K562 treated with DMSO at 1 percent for 4 hours (cell line): ENCODE measurements around the gene DBI. TPM values are rescaled to one million over a fixed set of nuclear protein-coding genes. Genes with fewer than 3 reads are reported as not detected.

Experiments used
- total RNA-seq: library from RNA; unstranded; fragments of 300-600 nt; gene quantifications from 2 replicates; pipeline ENCODE4 v1.2.3, GENCODE V29; 2022; ENCODE audit not compliant: insufficient read depth

Gene DBI
- 50.1 and 92.5 TPM in 2 replicates for total RNA-seq

DNA sequence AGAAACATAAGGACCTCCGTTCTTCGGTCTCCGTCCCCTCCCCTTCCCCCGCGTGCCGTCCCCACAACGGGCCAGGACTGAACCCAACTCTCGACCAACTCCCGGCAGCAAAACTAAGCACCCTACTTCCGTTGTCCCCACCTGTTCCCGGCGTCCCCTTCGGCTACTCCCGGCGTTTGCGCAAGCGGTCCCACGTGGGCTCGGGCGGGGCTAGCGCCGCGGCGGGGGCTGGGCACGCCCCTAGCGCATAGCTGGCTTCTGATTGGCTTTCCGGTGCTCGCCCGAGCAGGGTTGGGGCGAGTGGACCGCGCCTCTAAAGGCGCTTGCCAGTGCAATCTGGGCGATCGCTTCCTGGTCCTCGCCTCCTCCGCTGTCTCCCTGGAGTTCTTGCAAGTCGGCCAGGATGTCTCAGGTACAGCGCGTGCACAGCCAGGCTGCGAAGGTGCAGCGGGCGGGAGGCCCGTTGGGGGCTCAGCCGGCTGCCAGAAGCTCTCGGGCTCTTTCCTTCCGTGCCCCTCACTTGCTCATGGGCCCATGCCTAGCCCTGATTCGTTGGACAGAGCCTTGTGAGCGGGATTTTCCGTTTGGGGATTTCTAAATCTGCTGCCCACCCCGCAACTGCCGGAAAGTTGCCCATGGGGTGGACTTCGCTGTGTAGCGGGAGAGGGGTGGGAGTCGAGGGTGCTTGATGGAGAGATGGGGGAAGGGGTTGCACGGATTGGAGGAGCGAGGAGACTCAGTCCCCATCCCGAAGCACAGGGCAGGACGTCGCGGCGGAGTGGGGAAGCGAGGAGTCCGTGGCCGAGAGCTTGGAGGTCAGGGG lies at the start of gene DBI, which contains the start of gene C2orf76:
TSS of gene DBI (plus strand) at position 329 of the 823 bp plus-strand sequence. CDS start at position 404, 75 bp downstream.
TSS of gene C2orf76 (minus strand) at position 186 of the 823 bp plus-strand sequence. CDS start 26,875 bp downstream, outside the sequence.

Other genes starting within 250 kb of the DBI start
- not detected in 2 replicates for gene C1QL2, start 208.2 kb upstream of the DBI start, total RNA-seq
- 3.9 and 5.3 TPM in 2 replicates for gene STEAP3, start 143.1 kb upstream of the DBI start, total RNA-seq
- 3.7 and 4.3 TPM in 2 replicates for gene C2orf76, start 143 bp upstream of the DBI start, total RNA-seq
- gene TMEM37, start 64.9 kb downstream of the DBI start, total RNA-seq, result not detected in 2 replicates
- not detected in 2 replicates for gene SCTR, start 157.5 kb downstream of the DBI start, total RNA-seq
- not detected in 2 replicates for gene CFAP221, start 177.5 kb downstream of the DBI start, total RNA-seq